GM18519 (cell line): Measurements from ENCODE around the gene PDK1.
"Not testable (repeated sequence)": the region's sequence is repeated elsewhere in the genome, so short reads cannot be mapped to it uniquely, and the experiment has no call there.

Experiments used
- ATAC-seq: cut with Tn5 transposase; IDR thresholded peaks from one replicate; pipeline ENCODE4 v1.9.1; 2021; ENCODE audit warnings: mild to moderate bottlenecking, moderate library complexity; ENCODE audit not compliant: unreplicated experiment, low FRiP score

Gene PDK1

GRCh38 chr2:172555522-172556283, at the start of gene PDK1:
Gene PDK1, plus strand, starts transcription at chr2:172556090. Its CDS starts 61 bp downstream, at chr2:172556151.
- ATAC-seq, result peak; percentile 67

- ATAC-seq, result no peak
These were observed 48.7 kb upstream of the PDK1 start for GRCh38 chr2:172507199-172507598.

- ATAC-seq, result no peak
These were observed 45.8 kb upstream of the PDK1 start for GRCh38 chr2:172510088-172510487.

- no peak for ATAC-seq
These were observed 45.3 kb upstream of the PDK1 start for GRCh38 chr2:172510548-172510947.

GRCh38 chr2:172512810-172513523, 42.9 kb upstream of the PDK1 start:
- no peak for ATAC-seq

- ATAC-seq, result no peak
These were observed 42.4 kb upstream of the PDK1 start for GRCh38 chr2:172513524-172513900.

GRCh38 chr2:172513935-172514586, 41.8 kb upstream of the PDK1 start:
- ATAC-seq, result no peak

- ATAC-seq, result no peak
These were observed 39.6 kb upstream of the PDK1 start for GRCh38 chr2:172516299-172516698.

- no peak for ATAC-seq
These were observed 36.9 kb upstream of the PDK1 start for GRCh38 chr2:172518995-172519394.

- no peak for ATAC-seq
These were observed 30.3 kb upstream of the PDK1 start for GRCh38 chr2:172525601-172526000.

- no peak for ATAC-seq
These were observed 24.6 kb upstream of the PDK1 start for GRCh38 chr2:172531309-172531708.

- ATAC-seq, result not testable (repeated sequence)
These were observed 23.4 kb upstream of the PDK1 start for GRCh38 chr2:172532461-172532860.

GRCh38 chr2:172533687-172534086, 22.2 kb upstream of the PDK1 start:
- ATAC-seq, result no peak

GRCh38 chr2:172535119-172535518, 20.8 kb upstream of the PDK1 start:
- ATAC-seq, result no peak

- ATAC-seq, result not testable (repeated sequence)
These were observed 18.0 kb upstream of the PDK1 start for GRCh38 chr2:172537851-172538250.

GRCh38 chr2:172539767-172540166, 16.1 kb upstream of the PDK1 start:
- ATAC-seq, result no peak

GRCh38 chr2:172540421-172540820, 15.5 kb upstream of the PDK1 start:
- ATAC-seq, result no peak

- ATAC-seq, result no peak
These were observed 10.3 kb upstream of the PDK1 start for GRCh38 chr2:172545408-172546075.

GRCh38 chr2:172549131-172549530, 6.8 kb upstream of the PDK1 start:
- no peak for ATAC-seq

GRCh38 chr2:172549802-172550201, 6.1 kb upstream of the PDK1 start:
- not testable (repeated sequence) for ATAC-seq

GRCh38 chr2:172550419-172550818, 5.5 kb upstream of the PDK1 start:
- ATAC-seq, result no peak
